ENCODE data around the gene JPH3.
A peak's percentile ranks its signal among the peaks of the same experiment; 100 is the strongest.
"Not testable (repeated sequence)": the region's sequence is repeated elsewhere in the genome, so short reads cannot be mapped to it uniquely, and the experiment has no call there.

JPH3 gene

DNA sequence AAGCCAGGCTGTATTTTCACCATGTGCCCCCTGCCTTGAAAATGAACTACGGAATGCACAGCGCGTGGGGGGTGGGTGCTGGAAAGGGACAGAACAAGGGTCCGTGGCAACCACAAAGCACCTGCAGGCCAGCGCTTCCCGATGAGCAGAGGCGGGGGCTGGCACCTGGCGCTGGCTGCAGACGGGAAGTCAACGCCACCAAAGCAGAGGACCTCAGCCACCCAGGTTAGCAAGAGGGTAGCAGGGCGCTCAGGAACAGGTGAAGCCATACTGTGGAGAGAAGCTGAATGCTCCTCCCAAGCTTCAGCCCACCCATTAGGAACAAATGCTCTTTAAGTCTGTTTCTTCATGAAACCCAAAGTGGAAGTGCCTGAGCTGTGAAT is 98.8 kb downstream of the JPH3 start:
- no peak for DNase-seq

DNA sequence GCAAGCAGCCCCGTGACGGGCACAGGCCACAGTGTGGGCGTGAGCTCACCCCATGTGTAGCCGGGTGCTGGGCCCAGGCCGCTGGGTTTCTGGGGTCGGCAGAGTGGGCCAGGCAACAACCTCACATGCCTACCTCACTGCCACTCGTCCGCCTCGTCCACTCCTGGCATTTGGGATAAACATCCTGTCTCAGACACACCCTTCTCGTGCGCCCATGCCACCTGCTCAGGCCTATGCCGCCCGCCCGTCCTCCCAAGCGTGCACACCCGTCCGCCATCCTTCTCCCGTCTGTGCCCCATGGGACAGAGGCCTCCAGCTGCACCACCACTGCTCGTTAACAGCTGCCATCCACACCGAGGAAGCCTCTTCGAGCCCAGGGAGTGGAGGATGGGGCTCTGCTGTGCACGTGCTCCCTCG is 99.2 kb downstream of the JPH3 start:
- no peak for DNase-seq

DNA sequence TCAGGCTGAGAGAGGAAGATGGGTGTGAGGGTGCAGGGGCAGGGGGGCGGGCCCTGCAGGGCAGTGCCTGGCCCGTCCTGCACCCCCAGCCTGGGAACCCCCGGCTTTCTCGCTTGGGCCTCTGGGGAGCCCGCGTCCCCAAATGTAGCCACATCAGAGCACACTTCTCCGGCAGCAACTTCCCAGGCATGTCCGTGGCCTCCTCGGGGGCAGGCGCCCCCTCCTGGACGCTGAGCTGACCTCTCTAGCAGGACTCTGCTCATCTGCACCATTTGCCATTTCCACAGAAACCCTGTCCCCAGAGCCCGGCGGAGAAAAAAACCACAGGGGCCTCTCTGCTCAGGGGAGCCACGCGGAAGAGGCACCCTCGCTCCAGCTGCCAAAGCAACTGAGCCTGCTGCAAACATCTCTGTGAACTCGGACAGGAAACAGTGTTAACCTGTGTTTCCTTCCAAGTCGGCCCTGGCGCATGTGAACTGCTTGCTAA is 100.1 kb downstream of the JPH3 start:
- no peak for DNase-seq

DNA sequence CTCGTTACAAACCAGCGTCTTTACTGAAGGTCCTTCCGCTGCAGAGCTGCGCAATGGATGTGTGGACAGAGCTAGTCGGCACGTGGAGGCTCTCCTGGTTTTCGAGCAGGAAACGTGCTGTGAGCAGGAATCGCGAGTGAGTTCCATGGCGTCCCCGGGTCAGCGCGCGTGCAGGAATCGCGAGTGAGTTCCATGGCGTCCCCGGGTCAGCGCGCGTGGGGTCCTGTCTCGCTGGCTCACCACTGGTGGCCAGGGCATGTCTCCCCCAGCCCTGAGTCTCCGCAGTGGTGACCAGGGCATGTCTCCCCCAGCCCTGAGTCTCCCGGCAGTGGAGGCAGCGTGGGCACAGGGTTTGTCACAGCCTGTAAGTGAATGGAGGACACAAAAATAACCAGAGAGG is 100.8 kb downstream of the JPH3 start:
- no peak for DNase-seq

- DNase-seq: no peak
Observed at GRCh38 chr16:87703835-87704375, 101.6 kb downstream of the JPH3 start.

DNA sequence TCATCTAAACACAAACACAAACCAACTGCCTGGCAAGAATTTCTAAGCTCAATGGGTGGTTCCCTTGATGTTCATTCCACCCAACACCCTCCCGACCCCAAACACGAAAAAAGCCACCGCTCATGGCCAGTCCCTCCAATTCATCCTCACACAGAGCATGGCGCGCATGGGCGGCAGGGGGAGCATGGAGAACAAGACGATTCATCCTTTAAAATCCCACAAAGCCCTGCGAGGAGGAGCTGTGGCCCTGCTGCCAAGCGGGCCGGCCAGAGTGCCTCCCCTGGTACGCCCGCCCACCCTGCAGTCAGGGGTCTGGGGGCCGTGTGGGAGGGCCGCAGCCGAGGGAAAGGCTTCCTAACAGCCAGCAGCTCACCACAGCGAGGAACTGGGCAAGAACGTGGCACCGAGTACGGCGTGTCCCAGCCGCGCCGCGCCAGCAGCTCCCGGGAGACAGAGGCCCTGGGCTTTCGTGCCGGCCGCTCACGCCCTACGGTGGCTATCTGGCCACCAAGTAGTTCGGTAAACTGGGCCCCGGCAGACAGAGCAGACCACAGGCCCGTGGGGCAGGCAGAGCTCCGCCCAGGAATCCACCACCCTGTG is 102.5 kb downstream of the JPH3 start:
- no peak for DNase-seq

- DNase-seq: peak; percentile 61
Observed at GRCh38 chr16:87705771-87706277, 103.5 kb downstream of the JPH3 start.

- DNase-seq: peak; percentile 89
Observed at GRCh38 chr16:87706278-87707000, 104.1 kb downstream of the JPH3 start.

GRCh38 chr16:87707097-87707496 is 104.8 kb downstream of the JPH3 start:
- DNase-seq: no peak

GRCh38 chr16:87707714-87708580 is 105.6 kb downstream of the JPH3 start:
- no peak for DNase-seq

- DNase-seq: no peak
Observed at GRCh38 chr16:87708881-87709638, 106.8 kb downstream of the JPH3 start.

DNA sequence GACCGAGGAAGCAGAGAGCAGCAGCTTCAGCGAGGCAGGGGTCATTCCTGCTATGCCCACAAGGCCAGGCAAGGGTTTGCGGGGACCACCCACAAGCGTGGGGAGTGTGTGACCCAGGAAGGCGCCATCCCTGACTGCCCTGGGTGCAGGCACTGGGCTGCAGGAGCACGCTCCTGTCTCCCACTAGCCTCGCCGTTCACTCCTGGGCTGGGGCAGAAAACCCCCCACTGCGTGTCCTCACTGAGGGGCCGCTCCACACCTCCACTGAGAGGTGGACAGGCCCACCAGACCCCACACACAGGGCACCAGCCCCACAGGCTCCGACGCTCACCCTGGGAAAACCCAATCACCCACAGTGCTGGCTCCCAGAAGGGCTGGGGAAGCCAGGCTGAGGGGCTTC is 107.4 kb downstream of the JPH3 start:
- no peak for DNase-seq

GRCh38 chr16:87710887-87711286 is 108.6 kb downstream of the JPH3 start:
- DNase-seq: no peak

- no peak for DNase-seq
Observed at GRCh38 chr16:87712184-87712762, 110.0 kb downstream of the JPH3 start.

- DNase-seq: no peak
Observed at GRCh38 chr16:87713451-87714229, 111.3 kb downstream of the JPH3 start.

- no peak for DNase-seq
Observed at GRCh38 chr16:87715231-87715630, 112.9 kb downstream of the JPH3 start.

GRCh38 chr16:87715658-87716057 is 113.3 kb downstream of the JPH3 start:
- no peak for DNase-seq

GRCh38 chr16:87718831-87719230 is 116.5 kb downstream of the JPH3 start:
- not testable (repeated sequence) for DNase-seq

GRCh38 chr16:87720446-87720845 is 118.1 kb downstream of the JPH3 start:
- DNase-seq: no peak

- no peak for DNase-seq
Observed at GRCh38 chr16:87721622-87722585, 119.6 kb downstream of the JPH3 start.
